ENCODE results near the gene CAPN10.

Gene CAPN10

DNA sequence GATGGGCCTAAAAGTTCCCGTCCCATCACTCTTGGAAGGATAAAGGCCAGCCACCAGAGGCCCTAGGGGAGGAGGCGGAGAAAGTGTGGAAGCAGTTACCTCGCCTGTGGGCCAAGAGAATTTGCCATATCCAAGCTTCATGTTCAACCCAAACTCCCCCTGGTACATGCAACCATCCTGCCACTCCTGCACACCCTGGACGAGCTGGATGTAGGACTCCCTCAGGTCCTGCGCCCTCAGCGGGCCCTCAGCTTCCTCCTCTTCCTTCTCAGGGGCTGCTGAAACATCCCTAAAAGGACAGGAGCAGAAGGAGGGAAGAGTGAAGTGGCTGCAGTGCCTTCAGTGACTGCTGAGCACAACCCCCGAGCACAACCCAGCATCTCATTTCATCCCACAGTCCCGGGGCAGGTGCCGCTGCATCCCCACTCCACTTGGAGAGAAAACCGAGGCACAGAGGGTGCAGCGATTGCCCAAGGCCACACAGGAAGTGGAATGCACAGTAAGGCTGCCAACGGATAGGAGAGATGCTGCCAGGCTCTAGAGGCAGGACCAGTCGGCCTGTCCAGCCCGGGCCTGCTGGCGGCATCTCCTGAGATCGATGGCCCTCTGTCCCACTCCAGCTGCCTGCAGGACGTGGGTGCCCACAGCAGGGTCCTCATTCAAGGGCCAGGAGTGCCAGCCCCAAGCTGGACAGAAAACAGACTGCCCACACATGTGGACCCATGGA, 31.6 kb upstream of the CAPN10 start:
- no peak overlapping the region for H3K4me3 ChIP-seq (replicated peaks in 1 of 2; ENCODE audit: low read depth in 2 of 2, low read length in 2 of 2)
- no peak for DNase-seq (ENCODE audit: low read depth in 2 of 2)
- no peak for TF ChIP-seq CTCF (IDR thresholded peaks at IDR 0.05; ENCODE audit: low read depth, low read length)

- H3K4me3 ChIP-seq (replicated peaks in 1 of 2; ENCODE audit: low read depth in 2 of 2, low read length in 2 of 2): no peak overlapping the region
- no peak for TF ChIP-seq CTCF (IDR thresholded peaks at IDR 0.05; ENCODE audit: low read depth, low read length)
- DNase-seq (ENCODE audit: low read depth in 2 of 2): no peak
Measured at GRCh38 chr2:240555541-240556250, 30.8 kb upstream of the CAPN10 start.

GRCh38 chr2:240556553-240557100, 29.9 kb upstream of the CAPN10 start:
- peak; percentile 50 to 55 for DNase-seq (ENCODE audit: low read depth in 2 of 2)
- peak; percentile 57 for TF ChIP-seq CTCF (IDR thresholded peaks at IDR 0.05; ENCODE audit: low read depth, low read length)
- no peak overlapping the region for H3K4me3 ChIP-seq (replicated peaks in 1 of 2; ENCODE audit: low read depth in 2 of 2, low read length in 2 of 2)

DNA sequence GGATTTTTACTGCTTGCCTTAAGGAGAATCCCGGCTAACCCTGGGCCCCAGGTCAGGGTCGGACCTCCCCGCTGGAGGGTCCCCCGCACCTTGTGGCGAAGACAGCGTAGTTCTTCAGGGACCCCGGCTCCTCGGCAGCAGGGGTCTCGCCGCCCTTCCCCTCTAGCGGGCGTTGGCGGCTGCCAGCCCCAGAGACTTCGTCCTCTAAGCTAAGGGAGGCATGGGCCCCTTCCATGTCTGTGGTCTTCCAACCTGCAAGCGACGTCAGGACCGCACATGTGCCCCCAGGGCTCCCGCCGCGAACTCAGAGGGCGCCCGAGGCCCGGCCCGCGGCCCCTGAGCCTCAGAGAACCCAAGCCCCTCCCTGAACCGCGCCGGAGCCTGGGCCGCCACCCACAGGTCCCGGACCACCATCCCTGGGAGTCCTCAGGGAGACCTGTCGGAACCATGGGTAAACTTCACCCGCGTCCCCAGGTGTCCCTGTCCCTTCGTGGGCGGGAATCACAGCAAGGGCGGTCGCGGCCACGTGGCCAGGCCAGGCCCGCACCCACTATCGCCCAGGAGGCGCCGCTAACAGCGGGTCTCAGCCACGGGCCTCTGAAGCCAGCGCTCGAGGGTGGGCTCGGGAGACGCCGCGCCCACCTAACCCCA, 29.3 kb upstream of the CAPN10 start:
- no peak for DNase-seq (ENCODE audit: low read depth in 2 of 2)
- TF ChIP-seq CTCF (IDR thresholded peaks at IDR 0.05; ENCODE audit: low read depth, low read length): no peak
- H3K4me3 ChIP-seq (replicated peaks in 1 of 2; ENCODE audit: low read depth in 2 of 2, low read length in 2 of 2): peak overlapping the region; percentile 45 to 55

GRCh38 chr2:240557808-240558207, 28.7 kb upstream of the CAPN10 start, which contains the start of gene ANKMY1:
Gene ANKMY1, minus strand, starts transcription at chr2:240557988. Its CDS starts 653 bp downstream, at chr2:240557335.
- peak within 1 kb of the TSS; percentile 45 to 55 for H3K4me3 ChIP-seq (replicated peaks in 1 of 2; ENCODE audit: low read depth in 2 of 2, low read length in 2 of 2)
- DNase-seq (ENCODE audit: low read depth in 2 of 2): peak; percentile 76 to 79
- no peak for TF ChIP-seq CTCF (IDR thresholded peaks at IDR 0.05; ENCODE audit: low read depth, low read length)

GRCh38 chr2:240558236-240558761, 28.2 kb upstream of the CAPN10 start:
- no peak for DNase-seq (ENCODE audit: low read depth in 2 of 2)
- no peak for TF ChIP-seq CTCF (IDR thresholded peaks at IDR 0.05; ENCODE audit: low read depth, low read length)
- H3K4me3 ChIP-seq (replicated peaks in 1 of 2; ENCODE audit: low read depth in 2 of 2, low read length in 2 of 2): peak overlapping the region; percentile 34 to 55
